OCI-LY3 (cell line): Measurements from ENCODE around the gene AQP6.

Source experiments
- H2AFZ ChIP-seq: fragments of 200-600, 300-600 bp; shearing (Covaris generic); 2 replicates; pipeline ENCODE4 v1.6.0; 2014; ENCODE audit warnings: antibody characterized with exemption, low read depth, low read length
- H3K27ac ChIP-seq: fragments of 200-600, 300-600 bp; sonication (generic); 2 replicates; pipeline ENCODE4 v1.5.1; 2014; ENCODE audit warnings: mild to moderate bottlenecking, low read length, moderate library complexity, mixed read lengths
- H3K27me3 ChIP-seq: fragments of 200-600, 300-600 bp; sonication (generic); 2 replicates; pipeline ENCODE4 v1.6.1; 2014; ENCODE audit warnings: low read depth, low read length, mixed read lengths
- H3K36me3 ChIP-seq: fragments of 200-600, 300-600 bp; sonication (generic); replicated peaks from 2 replicates; pipeline ENCODE3; 2014; ENCODE audit warnings: low read depth, low read length, mixed read lengths
- H3K4me1 ChIP-seq: fragments of 300-600, 200-600 bp; sonication (generic); 2 replicates; pipeline ENCODE4 v1.6.1; 2014; ENCODE audit warnings: low read length, mixed read lengths
- H3K4me2 ChIP-seq: fragments of 200-600, 300-600 bp; sonication (generic); 2 replicates; pipeline ENCODE4 v1.6.1; 2014; ENCODE audit warnings: low read length, mixed read lengths
- H3K4me3 ChIP-seq: fragments of 300-600, 200-600 bp; sonication (generic); 2 replicates; pipeline ENCODE4 v1.5.1; 2014; ENCODE audit warnings: antibody characterized with exemption, mild to moderate bottlenecking, low read length, moderate library complexity
- H3K79me2 ChIP-seq: fragments of 300-600, 200-600 bp; shearing (Covaris generic); 2 replicates; pipeline ENCODE4 v1.6.1; 2014; ENCODE audit warnings: mild to moderate bottlenecking, low read length, mixed read lengths
- H3K9ac ChIP-seq: fragments of 300-600, 200-600 bp; shearing (Covaris generic); 2 replicates; pipeline ENCODE4 v1.6.0; 2014; ENCODE audit warnings: mild to moderate bottlenecking, low read length, moderate library complexity
- H3K9me3 ChIP-seq: fragments of 200-600, 300-600 bp; shearing (Covaris generic); 2 replicates; pipeline ENCODE4 v1.6.1; 2014; ENCODE audit warnings: low read length, mixed read lengths; ENCODE audit not compliant: insufficient read depth
- H4K20me1 ChIP-seq: fragments of 200-600, 300-600 bp; sonication (generic); 2 replicates; pipeline ENCODE4 v1.6.1; 2016; ENCODE audit warnings: low read length, mixed read lengths; ENCODE audit not compliant: insufficient read depth
- CTCF ChIP-seq: fragments of 200-600, 300-600 bp; sonication (generic); IDR thresholded peaks from 2 replicates; pipeline ENCODE4 v1.5.1; 2014; ENCODE audit warnings: antibody characterized with exemption, low read length, low read depth
- EZH2phosphoT487 ChIP-seq: fragments of 200-600 bp; shearing (Covaris generic); IDR thresholded peaks from 2 replicates; pipeline ENCODE4 v1.6.1; 2018; ENCODE audit warnings: antibody characterized with exemption, mixed run types, low read depth

The AQP6 gene

DNA sequence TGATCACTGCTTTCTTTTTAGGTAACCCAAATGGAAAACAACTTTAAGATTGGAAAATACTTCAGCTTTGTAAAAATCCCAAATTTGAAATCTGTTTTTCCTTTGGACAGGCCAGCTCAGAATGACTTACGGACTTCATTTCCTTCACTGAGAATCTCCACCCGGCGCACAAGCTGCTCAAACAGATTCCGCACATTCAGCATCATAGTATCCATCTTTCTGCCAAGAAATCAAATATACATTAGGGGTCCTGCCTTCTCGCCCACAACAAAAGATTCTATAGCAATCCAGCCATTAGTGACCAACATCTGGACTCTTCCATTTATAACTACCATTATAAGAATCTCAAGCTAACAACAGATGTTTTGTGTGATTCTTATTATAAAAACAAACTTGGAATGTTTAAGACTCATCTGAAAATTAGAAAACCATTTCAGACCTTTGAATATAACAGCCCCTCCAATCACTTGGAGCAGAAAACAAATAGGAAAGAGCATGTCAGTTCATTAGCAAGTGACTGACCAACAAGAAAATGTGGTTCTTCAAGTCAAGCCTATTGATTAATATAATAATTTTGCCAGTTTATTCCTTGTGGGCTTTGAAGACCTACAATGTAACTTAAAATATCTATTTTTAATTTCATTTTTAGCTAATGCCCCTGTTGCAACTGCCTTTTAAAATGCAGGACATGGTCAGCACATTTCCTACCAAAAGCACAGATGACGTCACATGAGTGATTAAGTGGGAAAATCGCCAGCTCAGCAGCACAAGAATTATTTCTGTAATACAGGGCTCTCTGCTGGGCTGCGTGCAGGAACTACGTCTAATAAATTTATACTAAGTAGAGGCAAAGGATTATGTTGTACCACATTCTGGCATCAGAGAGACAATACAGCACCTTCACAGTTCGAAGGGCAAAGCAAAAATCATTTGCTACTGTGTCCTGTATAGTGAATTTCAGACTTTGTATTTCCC is 44.0 kb downstream of the AQP6 start:
- Histone ChIP-seq H3K79me2 (peaks cover 84% of the 10 kb centered on the region), H3K9ac (no peak overlapping the region), H2AFZ (no peak overlapping the region), H3K4me2 (no peak overlapping the region), H3K36me3 (peaks cover 36% of the 10 kb centered on the region), H3K27me3 (no peaks in the 10 kb centered on the region), H3K9me3 (no peaks in the 10 kb centered on the region), H3K27ac (no peak overlapping the region), H4K20me1 (peaks cover 38% of the 10 kb centered on the region), H3K4me1 (peaks cover 14% of the 10 kb centered on the region), H3K4me3 (no peak overlapping the region)
- TF ChIP-seq CTCF (no peak), EZH2phosphoT487 (no peak)

DNA sequence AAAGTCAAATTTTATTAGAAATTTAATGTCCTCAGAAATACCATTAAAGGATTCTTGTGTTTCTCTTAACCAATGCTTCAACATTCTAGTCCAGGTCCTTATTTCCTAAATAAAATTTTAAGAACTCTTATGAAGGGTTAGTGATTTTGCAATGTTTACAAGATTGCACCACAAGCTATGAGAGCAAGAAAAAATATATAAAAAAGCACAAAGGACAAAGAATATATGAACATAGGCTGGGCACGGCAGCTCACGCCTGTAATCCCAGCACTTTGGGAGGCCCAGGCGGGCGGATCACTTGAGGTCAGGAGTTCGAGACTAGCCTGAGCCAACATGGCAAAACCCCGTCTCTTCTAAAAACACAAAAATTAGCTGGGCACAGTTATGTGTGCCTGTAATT is 44.9 kb downstream of the AQP6 start:
- Histone ChIP-seq H3K36me3 (peaks cover 38% of the 10 kb centered on the region), H2AFZ (no peak overlapping the region), H3K9ac (no peak overlapping the region), H3K4me2 (no peak overlapping the region), H4K20me1 (peaks cover 43% of the 10 kb centered on the region), H3K4me3 (no peak overlapping the region), H3K27ac (no peak overlapping the region), H3K4me1 (peaks cover 14% of the 10 kb centered on the region), H3K9me3 (no peaks in the 10 kb centered on the region), H3K27me3 (no peaks in the 10 kb centered on the region), H3K79me2 (peaks cover 92% of the 10 kb centered on the region)
- no peak for TF ChIP-seq CTCF
- TF ChIP-seq EZH2phosphoT487 = no peak

- H3K4me3 ChIP-seq = no peak overlapping the region
- peaks cover 15% of the 10 kb centered on the region for H3K4me1 ChIP-seq
- H3K4me2 ChIP-seq = no peak overlapping the region
- TF ChIP-seq EZH2phosphoT487 = no peak
- TF ChIP-seq CTCF = no peak
- H4K20me1 ChIP-seq = peaks cover 48% of the 10 kb centered on the region
- H3K27ac ChIP-seq = no peak overlapping the region
- H3K79me2 ChIP-seq = peaks cover 96% of the 10 kb centered on the region
- no peaks in the 10 kb centered on the region for H3K27me3 ChIP-seq
- H3K9me3 ChIP-seq = no peaks in the 10 kb centered on the region
- no peak overlapping the region for H2AFZ ChIP-seq
- peaks cover 42% of the 10 kb centered on the region for H3K36me3 ChIP-seq
- no peak overlapping the region for H3K9ac ChIP-seq
Measured at GRCh38 chr12:50018154-50018553, 45.4 kb downstream of the AQP6 start.

- Histone ChIP-seq H3K9me3 (no peaks in the 10 kb centered on the region), H3K36me3 (peaks cover 39% of the 10 kb centered on the region), H3K27ac (no peak overlapping the region), H4K20me1 (peaks cover 49% of the 10 kb centered on the region), H3K4me1 (peaks cover 12% of the 10 kb centered on the region), H2AFZ (no peak overlapping the region), H3K27me3 (no peaks in the 10 kb centered on the region), H3K4me2 (no peak overlapping the region), H3K79me2 (peaks cover 96% of the 10 kb centered on the region), H3K9ac (no peak overlapping the region), H3K4me3 (no peak overlapping the region)
- TF ChIP-seq CTCF = no peak
- TF ChIP-seq EZH2phosphoT487 = no peak
Measured at GRCh38 chr12:50018968-50019367, 46.2 kb downstream of the AQP6 start.
